HG02642 (cell line): ENCODE data around the gene PTGR3.

ENCODE experiments used
- ATAC-seq: cut with Tn5 transposase; IDR thresholded peaks from one replicate; pipeline ENCODE4 v1.9.1; 2021; ENCODE audit warnings: mild to moderate bottlenecking; ENCODE audit not compliant: unreplicated experiment, poor library complexity

The PTGR3 gene

GRCh38 chr18:75238786-75239185 lies 29.8 kb upstream of the PTGR3 start:
- ATAC-seq = no peak

DNA sequence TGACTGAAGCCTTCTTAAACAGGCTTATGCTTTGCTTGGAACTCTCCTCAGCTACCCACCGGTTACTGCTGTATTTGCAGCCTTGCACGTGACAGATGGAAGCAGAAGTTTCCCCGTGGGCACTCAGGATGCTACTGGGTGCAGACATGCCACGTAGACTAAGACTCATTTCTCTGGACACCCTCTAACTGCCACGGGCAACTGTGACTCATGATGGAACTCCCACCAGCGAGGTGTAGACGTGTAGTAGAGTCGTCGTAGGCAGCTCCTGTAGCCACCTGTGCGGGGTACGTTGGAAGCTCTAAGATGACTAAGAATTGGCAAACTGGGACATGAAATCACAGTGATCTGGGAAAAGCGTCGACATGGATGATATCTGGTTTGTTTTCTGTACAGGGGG lies 29.2 kb upstream of the PTGR3 start:
- no peak for ATAC-seq

DNA sequence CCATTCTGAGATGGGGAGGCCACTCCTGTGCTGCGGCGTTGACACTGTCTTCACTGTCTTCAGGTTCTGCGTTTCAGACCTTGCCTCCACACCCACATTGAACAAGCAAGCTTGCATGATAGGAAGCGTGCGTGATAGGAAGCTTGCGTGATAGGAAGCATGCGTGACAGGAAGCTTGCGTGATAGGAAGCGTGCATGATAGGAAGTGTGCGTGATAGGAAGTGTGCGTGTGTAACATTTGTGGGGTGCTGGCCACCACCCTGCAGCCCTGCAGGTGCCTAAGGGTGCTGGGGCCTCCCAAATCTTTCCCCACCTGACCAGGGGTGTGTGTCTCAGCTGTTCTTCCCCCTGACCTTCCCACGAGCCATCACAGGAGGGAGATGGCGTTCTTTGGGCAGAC lies 27.0 kb upstream of the PTGR3 start:
- ATAC-seq = no peak

GRCh38 chr18:75234901-75235300 lies 26.0 kb upstream of the PTGR3 start:
- ATAC-seq = no peak

DNA sequence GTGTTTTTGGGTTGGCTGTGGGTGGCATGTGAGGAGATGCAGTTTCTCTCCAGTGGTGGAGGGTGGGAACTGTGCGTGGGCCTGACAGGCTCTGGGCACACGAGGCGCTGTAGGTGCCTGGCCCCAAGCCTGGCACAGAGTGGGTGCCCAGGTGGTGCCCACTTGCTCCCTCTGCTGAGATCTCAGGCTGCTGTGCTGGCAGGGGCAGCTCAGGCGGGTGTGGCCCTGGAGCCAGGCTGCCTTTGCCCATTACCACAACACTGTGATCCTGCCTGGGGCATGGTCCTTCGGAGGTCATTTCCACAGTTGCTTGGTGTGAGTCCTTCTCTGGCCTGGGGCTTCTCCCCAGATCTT lies 22.1 kb upstream of the PTGR3 start:
- no peak for ATAC-seq

DNA sequence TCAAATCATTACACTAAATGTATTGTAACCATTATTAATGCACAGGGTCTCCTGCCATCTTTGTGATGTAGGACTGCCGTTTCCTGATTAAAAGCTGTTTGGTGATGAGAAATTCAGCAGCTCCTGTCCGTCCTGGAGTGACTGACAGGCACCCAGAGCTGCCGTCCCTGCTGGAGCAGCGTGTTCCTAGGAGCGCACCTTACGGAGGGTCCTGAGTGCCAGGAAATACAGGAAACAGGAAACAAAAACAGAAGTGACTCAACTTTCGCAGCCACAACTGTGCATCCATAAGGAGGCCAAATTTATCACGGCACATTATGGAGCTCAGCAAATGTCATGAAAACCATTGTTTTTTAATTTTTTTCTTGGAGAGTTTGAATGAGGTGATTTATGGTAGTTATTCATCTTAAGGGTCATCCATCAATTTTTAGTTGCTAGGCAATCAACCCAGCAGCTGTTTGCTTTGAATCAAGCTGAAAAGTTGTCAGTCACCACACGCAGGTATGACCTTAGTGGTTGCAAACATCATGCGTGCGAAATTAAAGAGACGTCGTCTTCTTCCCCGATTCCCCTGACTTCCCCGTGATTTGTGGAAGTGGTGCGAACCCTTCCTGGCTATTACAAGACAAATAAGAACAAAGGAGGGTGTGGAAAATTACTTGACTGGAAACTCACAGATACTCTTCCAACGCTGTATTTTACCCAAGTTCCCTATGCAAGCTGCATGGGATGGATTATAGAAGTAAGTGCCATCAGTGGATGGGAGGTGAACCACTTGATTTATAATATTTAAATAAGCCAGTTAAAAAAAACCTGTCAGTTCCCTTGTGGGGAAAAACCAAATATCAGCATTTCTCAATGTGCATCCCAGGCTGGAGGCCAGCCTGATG lies 21.5 kb upstream of the PTGR3 start:
- no peak for ATAC-seq

DNA sequence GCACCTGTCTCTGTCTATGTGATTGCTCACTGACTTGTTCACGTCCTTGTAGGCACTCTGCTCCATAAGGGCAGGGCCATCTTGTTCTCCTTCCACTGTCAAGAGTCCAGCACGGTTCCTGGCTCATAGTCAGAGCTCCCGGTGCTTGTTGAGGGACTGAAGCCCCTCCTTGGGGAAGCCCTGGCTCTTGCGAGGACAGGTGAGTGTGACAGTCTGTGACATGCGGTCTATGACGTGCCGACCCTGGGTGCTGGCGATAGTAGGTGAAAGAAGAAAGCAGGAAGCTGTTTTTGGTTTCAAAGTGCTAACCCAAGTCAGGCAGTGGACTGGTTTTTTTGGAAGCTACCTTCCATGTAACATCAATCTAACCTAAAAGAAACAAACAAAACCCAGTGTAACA lies 20.5 kb upstream of the PTGR3 start:
- ATAC-seq = no peak

DNA sequence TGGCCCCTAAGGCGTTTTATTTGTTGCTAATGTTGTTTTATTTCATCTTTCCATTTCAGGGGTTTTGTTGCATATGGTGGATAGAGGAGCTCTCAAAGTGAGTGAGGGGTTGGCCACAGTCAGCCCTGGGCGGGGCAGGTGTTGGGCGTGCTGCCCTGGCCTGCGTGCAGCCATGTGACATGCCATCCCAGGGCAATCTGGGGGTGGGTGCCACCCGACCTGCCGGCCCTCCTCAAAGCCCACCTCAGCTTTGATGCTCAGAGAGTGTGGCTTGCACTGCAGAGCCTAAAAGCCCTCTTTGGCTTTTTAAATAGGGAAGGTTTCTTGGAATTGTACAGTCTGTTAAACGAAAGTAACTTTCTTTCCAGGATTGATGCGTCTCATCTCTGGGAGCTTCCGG lies 20.0 kb upstream of the PTGR3 start:
- ATAC-seq = no peak

DNA sequence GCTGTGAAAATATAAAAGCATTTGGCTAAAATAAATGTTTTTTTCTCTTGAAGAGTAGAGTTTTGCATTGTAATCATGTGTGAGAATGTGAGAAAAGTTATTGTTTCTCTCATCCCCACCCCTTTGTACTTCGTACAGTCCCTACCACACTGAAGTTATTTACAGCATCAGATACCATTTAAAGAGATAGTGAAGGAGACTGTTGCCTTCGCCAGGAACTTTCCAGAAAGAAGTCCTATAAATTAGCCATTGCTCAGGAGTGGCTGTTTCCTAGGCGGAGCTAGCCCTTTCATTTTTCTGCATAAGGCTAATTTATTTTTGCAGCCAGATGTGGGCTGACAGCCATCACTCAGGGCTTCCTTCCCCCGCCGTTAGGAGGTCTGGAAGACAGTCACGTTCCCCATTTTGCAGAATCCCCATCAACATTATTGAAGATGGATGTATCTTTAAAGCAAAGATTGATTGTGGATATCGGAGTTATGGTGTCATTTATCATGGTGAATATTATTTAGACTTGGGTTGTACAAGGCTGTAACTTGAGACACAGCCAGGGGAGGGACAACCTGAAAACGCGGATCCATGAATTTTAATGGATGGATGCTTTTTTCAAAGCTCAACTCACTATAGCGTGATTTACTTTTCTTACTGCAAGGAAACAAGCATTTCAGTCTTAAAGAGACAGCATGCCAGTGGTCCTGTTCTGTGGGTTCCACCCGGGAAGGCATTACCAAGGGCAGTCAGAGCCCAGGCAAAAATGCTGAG lies 18.8 kb upstream of the PTGR3 start:
- ATAC-seq = no peak

DNA sequence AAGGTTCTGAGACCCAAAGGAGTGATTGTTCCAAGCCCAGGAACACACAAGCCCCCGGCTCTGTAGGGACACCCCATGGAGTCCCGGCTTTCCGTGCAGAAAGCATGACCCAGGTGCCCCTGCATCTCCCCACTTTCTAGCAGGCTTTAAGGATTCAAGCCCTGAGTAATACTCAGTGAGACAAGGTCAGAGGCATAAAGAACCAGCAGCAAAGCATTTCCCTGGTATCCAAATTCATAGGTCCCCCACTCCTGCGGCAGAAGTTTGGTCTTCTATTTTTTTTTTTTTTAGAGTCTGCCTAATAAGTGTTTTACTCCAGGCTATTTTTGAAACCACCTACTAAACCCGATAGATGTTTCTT lies 18.0 kb upstream of the PTGR3 start:
- ATAC-seq = no peak

DNA sequence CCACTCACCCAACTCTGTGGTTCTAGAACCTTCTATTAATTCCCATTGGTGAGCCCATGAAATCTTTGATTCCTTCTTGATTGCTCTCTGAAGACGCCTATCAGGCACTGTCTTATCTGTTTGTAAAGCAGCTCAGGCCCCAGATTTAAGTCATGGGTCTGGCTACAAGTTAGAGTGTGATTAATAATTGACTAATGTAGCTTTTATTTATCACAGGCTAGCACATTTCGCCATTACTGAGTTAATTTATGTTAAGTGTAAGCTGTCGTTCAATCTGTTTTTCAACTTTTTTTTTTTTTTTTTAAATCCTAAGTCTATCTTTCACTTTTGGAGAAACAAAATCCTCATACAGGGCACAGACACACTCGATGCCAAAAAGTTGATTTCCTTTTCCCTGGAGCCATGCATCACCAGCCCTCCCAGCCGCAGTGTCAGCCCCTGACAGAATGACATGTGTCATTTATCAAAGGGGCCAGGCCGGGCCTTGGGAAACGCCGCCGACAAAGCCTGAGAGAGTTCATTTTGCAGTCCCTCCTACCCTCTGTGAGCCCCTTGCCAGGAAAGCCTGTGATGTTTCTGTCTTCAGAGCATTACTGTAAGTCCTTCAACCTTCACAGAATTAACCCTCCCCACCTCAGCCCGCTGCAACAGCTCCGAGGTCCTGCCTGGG lies 17.5 kb upstream of the PTGR3 start:
- no peak for ATAC-seq

DNA sequence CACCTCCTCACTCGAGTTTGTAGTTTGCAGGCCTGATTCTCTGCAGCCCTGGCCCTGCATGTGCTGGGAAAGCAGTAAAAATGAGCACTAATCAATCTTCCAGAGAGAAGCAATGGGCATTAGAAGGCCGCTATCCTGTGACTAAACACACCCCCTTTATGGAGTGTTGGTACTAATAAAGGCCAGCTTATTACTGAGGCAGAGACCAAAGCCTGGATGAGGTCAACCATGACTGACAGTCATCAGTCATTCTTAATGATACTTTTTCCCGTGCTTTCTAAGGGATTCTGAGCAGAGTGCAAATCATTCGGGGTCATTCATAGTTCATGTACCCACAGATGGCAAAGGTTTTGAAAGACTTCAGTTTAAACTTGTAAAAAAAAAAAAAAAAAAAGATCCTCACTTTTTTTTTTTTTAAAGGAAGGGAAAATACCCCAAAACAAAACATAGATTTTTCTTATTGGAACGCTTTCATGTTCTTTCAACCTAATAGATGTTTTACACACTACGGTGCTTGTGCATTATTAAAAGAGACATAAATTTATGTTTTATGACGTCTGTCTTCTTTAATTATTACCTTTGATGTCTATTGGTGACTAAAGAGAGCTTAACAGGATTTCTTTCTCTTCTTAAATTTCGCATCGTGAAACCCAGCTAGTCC lies 14.9 kb upstream of the PTGR3 start:
- no peak for ATAC-seq

- ATAC-seq = no peak
Measured at GRCh38 chr18:75222407-75222806, 13.5 kb upstream of the PTGR3 start.

DNA sequence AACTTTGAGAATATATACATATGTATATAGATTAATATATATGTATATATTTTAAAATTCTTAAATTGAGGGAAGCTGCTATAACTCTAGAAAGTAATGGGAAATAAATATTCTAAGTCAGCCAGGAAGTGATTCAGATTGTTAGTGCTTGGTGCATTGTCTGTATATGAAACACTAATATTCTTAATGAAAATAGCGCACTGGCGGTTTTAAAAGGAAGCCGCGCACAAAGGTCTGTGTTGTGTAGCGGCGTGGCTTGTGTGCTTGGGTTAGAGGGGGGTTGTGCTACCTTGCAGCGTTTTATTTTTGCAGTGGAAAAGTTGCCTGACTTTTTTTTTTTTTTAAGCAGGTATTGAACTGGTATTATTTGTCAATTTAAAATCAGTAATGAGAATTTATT lies 13.0 kb upstream of the PTGR3 start:
- ATAC-seq = no peak

- ATAC-seq = no peak
Measured at GRCh38 chr18:75221397-75221796, 12.5 kb upstream of the PTGR3 start.

GRCh38 chr18:75220551-75221355 lies 11.8 kb upstream of the PTGR3 start:
- no peak for ATAC-seq

GRCh38 chr18:75219745-75220375 lies 10.9 kb upstream of the PTGR3 start:
- no peak for ATAC-seq

GRCh38 chr18:75218065-75218923 lies 9.4 kb upstream of the PTGR3 start:
- no peak for ATAC-seq
